GM21423 (cell line): ENCODE measurements around the gene RALGPS1.

ENCODE experiments used
- ATAC-seq: cut with Tn5 transposase; IDR thresholded peaks from one replicate; pipeline ENCODE4 v1.9.1; 2021; ENCODE audit warnings: mild to moderate bottlenecking, moderate library complexity; ENCODE audit not compliant: unreplicated experiment

The RALGPS1 gene

GRCh38 chr9:127096208-127096607 is 181.6 kb downstream of the RALGPS1 start:
- no peak for ATAC-seq

- ATAC-seq = no peak
Observed at GRCh38 chr9:127097683-127098082, 183.1 kb downstream of the RALGPS1 start.

GRCh38 chr9:127098916-127099553 is 184.5 kb downstream of the RALGPS1 start:
- ATAC-seq = no peak

- no peak for ATAC-seq
Observed at GRCh38 chr9:127099664-127100063, 185.1 kb downstream of the RALGPS1 start.

GRCh38 chr9:127102176-127102575 is 187.6 kb downstream of the RALGPS1 start:
- ATAC-seq = no peak

- no peak for ATAC-seq
Observed at GRCh38 chr9:127102788-127103187, 188.2 kb downstream of the RALGPS1 start.

- no peak for ATAC-seq
Observed at GRCh38 chr9:127104581-127105311, 190.2 kb downstream of the RALGPS1 start.

GRCh38 chr9:127105805-127106465 is 191.4 kb downstream of the RALGPS1 start:
- ATAC-seq = no peak

- ATAC-seq = no peak
Observed at GRCh38 chr9:127106466-127106855, 191.9 kb downstream of the RALGPS1 start.

GRCh38 chr9:127107171-127107928 is 192.8 kb downstream of the RALGPS1 start:
- no peak for ATAC-seq

- no peak for ATAC-seq
Observed at GRCh38 chr9:127107929-127108876, 193.6 kb downstream of the RALGPS1 start.

GRCh38 chr9:127109212-127109711 is 194.7 kb downstream of the RALGPS1 start:
- no peak for ATAC-seq

- ATAC-seq = no peak
Observed at GRCh38 chr9:127112056-127112455, 197.5 kb downstream of the RALGPS1 start.

GRCh38 chr9:127112735-127113161 is 198.2 kb downstream of the RALGPS1 start:
- ATAC-seq = no peak

GRCh38 chr9:127113191-127113972 is 198.8 kb downstream of the RALGPS1 start:
- no peak for ATAC-seq

- ATAC-seq = no peak
Observed at GRCh38 chr9:127114606-127115005, 200.0 kb downstream of the RALGPS1 start.

GRCh38 chr9:127116088-127116726 is 201.6 kb downstream of the RALGPS1 start:
- ATAC-seq = no peak

- ATAC-seq = no peak
Observed at GRCh38 chr9:127116957-127117356, 202.4 kb downstream of the RALGPS1 start.

- no peak for ATAC-seq
Observed at GRCh38 chr9:127117801-127118200, 203.2 kb downstream of the RALGPS1 start.
